ENCODE results near the gene NIPA2.

NIPA2 gene

GRCh38 chr15:22883196-22883595 is 44.7 kb downstream of the NIPA2 start:
- H3K27me3 ChIP-seq (ENCODE audit: control insufficient read depth in 5 of 5, insufficient read depth in 4 of 5, low read length in 5 of 5): no peaks in the 10 kb centered on the region
- no peak overlapping the region for H3K4me3 ChIP-seq (ENCODE audit: low read depth in 1 of 5, low read length in 5 of 5)
- no peaks in the 10 kb centered on the region for H3K4me1 ChIP-seq (ENCODE audit: control insufficient read depth in 5 of 5, insufficient read depth in 5 of 5, low read length in 5 of 5)
- peaks cover 7 to 69% (median 61%) of the 10 kb centered on the region in 5 donors for H3K36me3 ChIP-seq (ENCODE audit: control insufficient read depth in 5 of 5, insufficient read depth in 5 of 5, low read length in 5 of 5)
- no peak overlapping the region for H3K27ac ChIP-seq (ENCODE audit: low read depth, low read length)
- H3K9ac ChIP-seq (ENCODE audit: low read length in 5 of 5): no peak overlapping the region
- H3K9me3 ChIP-seq (ENCODE audit: control insufficient read depth in 5 of 5, low read length in 5 of 5): no peaks in the 10 kb centered on the region

GRCh38 chr15:22884344-22884743 is 45.9 kb downstream of the NIPA2 start:
- H3K4me3 ChIP-seq (ENCODE audit: low read depth in 1 of 5, low read length in 5 of 5): no peak overlapping the region
- H3K27ac ChIP-seq (ENCODE audit: low read depth, low read length): no peak overlapping the region
- H3K9me3 ChIP-seq (ENCODE audit: control insufficient read depth in 5 of 5, low read length in 5 of 5): no peaks in the 10 kb centered on the region
- no peak overlapping the region for H3K9ac ChIP-seq (ENCODE audit: low read length in 5 of 5)
- H3K4me1 ChIP-seq (ENCODE audit: control insufficient read depth in 5 of 5, insufficient read depth in 5 of 5, low read length in 5 of 5): no peaks in the 10 kb centered on the region
- H3K27me3 ChIP-seq (ENCODE audit: control insufficient read depth in 5 of 5, insufficient read depth in 4 of 5, low read length in 5 of 5): no peaks in the 10 kb centered on the region
- H3K36me3 ChIP-seq (ENCODE audit: control insufficient read depth in 5 of 5, insufficient read depth in 5 of 5, low read length in 5 of 5): peaks cover 7 to 67% (median 57%) of the 10 kb centered on the region in 5 donors

- H3K36me3 ChIP-seq (ENCODE audit: control insufficient read depth in 5 of 5, insufficient read depth in 5 of 5, low read length in 5 of 5): peaks cover 7 to 66% (median 52%) of the 10 kb centered on the region in 5 donors
- no peaks in the 10 kb centered on the region for H3K27me3 ChIP-seq (ENCODE audit: control insufficient read depth in 5 of 5, insufficient read depth in 4 of 5, low read length in 5 of 5)
- no peak overlapping the region for H3K27ac ChIP-seq (ENCODE audit: low read depth, low read length)
- no peak overlapping the region for H3K4me3 ChIP-seq (ENCODE audit: low read depth in 1 of 5, low read length in 5 of 5)
- no peaks in the 10 kb centered on the region for H3K4me1 ChIP-seq (ENCODE audit: control insufficient read depth in 5 of 5, insufficient read depth in 5 of 5, low read length in 5 of 5)
- no peaks in the 10 kb centered on the region for H3K9me3 ChIP-seq (ENCODE audit: control insufficient read depth in 5 of 5, low read length in 5 of 5)
- no peak overlapping the region for H3K9ac ChIP-seq (ENCODE audit: low read length in 5 of 5)
Measured at GRCh38 chr15:22885120-22885519, 46.7 kb downstream of the NIPA2 start.

- Histone ChIP-seq H3K27me3 (ENCODE audit: control insufficient read depth in 5 of 5, insufficient read depth in 4 of 5, low read length in 5 of 5) (no peaks in the 10 kb centered on the region), H3K4me1 (ENCODE audit: control insufficient read depth in 5 of 5, insufficient read depth in 5 of 5, low read length in 5 of 5) (no peaks in the 10 kb centered on the region), H3K9ac (ENCODE audit: low read length in 5 of 5) (no peak overlapping the region), H3K9me3 (ENCODE audit: control insufficient read depth in 5 of 5, low read length in 5 of 5) (no peaks in the 10 kb centered on the region), H3K27ac (ENCODE audit: low read depth, low read length) (peak overlapping the region; percentile 24), H3K36me3 (ENCODE audit: control insufficient read depth in 5 of 5, insufficient read depth in 5 of 5, low read length in 5 of 5) (peaks cover 7 to 66% (median 48%) of the 10 kb centered on the region in 5 donors), H3K4me3 (ENCODE audit: low read depth in 1 of 5, low read length in 5 of 5) (no peak overlapping the region)
Measured at GRCh38 chr15:22887157-22887951, 48.9 kb downstream of the NIPA2 start.

GRCh38 chr15:22888120-22888859 is 49.8 kb downstream of the NIPA2 start:
- Histone ChIP-seq H3K4me3 (ENCODE audit: low read depth in 1 of 5, low read length in 5 of 5) (no peak overlapping the region), H3K9me3 (ENCODE audit: control insufficient read depth in 5 of 5, low read length in 5 of 5) (no peaks in the 10 kb centered on the region), H3K27me3 (ENCODE audit: control insufficient read depth in 5 of 5, insufficient read depth in 4 of 5, low read length in 5 of 5) (no peaks in the 10 kb centered on the region), H3K4me1 (ENCODE audit: control insufficient read depth in 5 of 5, insufficient read depth in 5 of 5, low read length in 5 of 5) (no peaks in the 10 kb centered on the region), H3K27ac (ENCODE audit: low read depth, low read length) (no peak overlapping the region), H3K9ac (ENCODE audit: low read length in 5 of 5) (no peak overlapping the region), H3K36me3 (ENCODE audit: control insufficient read depth in 5 of 5, insufficient read depth in 5 of 5, low read length in 5 of 5) (peaks cover 10 to 66% (median 47%) of the 10 kb centered on the region in 5 donors)

GRCh38 chr15:22889146-22889818 is 50.8 kb downstream of the NIPA2 start:
- Histone ChIP-seq H3K4me3 (ENCODE audit: low read depth in 1 of 5, low read length in 5 of 5) (no peak overlapping the region), H3K27ac (ENCODE audit: low read depth, low read length) (no peak overlapping the region), H3K4me1 (ENCODE audit: control insufficient read depth in 5 of 5, insufficient read depth in 5 of 5, low read length in 5 of 5) (no peaks in the 10 kb centered on the region), H3K36me3 (ENCODE audit: control insufficient read depth in 5 of 5, insufficient read depth in 5 of 5, low read length in 5 of 5) (peaks cover 10 to 73% (median 53%) of the 10 kb centered on the region in 5 donors), H3K27me3 (ENCODE audit: control insufficient read depth in 5 of 5, insufficient read depth in 4 of 5, low read length in 5 of 5) (no peaks in the 10 kb centered on the region), H3K9me3 (ENCODE audit: control insufficient read depth in 5 of 5, low read length in 5 of 5) (no peaks in the 10 kb centered on the region), H3K9ac (ENCODE audit: low read length in 5 of 5) (no peak overlapping the region)

GRCh38 chr15:22890296-22890695 is 51.8 kb downstream of the NIPA2 start:
- peaks cover 10 to 72% (median 54%) of the 10 kb centered on the region in 5 donors for H3K36me3 ChIP-seq (ENCODE audit: control insufficient read depth in 5 of 5, insufficient read depth in 5 of 5, low read length in 5 of 5)
- no peak overlapping the region for H3K9ac ChIP-seq (ENCODE audit: low read length in 5 of 5)
- H3K4me1 ChIP-seq (ENCODE audit: control insufficient read depth in 5 of 5, insufficient read depth in 5 of 5, low read length in 5 of 5): no peaks in the 10 kb centered on the region
- no peaks in the 10 kb centered on the region for H3K9me3 ChIP-seq (ENCODE audit: control insufficient read depth in 5 of 5, low read length in 5 of 5)
- H3K27me3 ChIP-seq (ENCODE audit: control insufficient read depth in 5 of 5, insufficient read depth in 4 of 5, low read length in 5 of 5): no peaks in the 10 kb centered on the region
- H3K27ac ChIP-seq (ENCODE audit: low read depth, low read length): no peak overlapping the region
- H3K4me3 ChIP-seq (ENCODE audit: low read depth in 1 of 5, low read length in 5 of 5): no peak overlapping the region

GRCh38 chr15:22891426-22892210 is 53.2 kb downstream of the NIPA2 start:
- Histone ChIP-seq H3K27me3 (ENCODE audit: control insufficient read depth in 5 of 5, insufficient read depth in 4 of 5, low read length in 5 of 5) (no peaks in the 10 kb centered on the region), H3K9me3 (ENCODE audit: control insufficient read depth in 5 of 5, low read length in 5 of 5) (no peaks in the 10 kb centered on the region), H3K4me1 (ENCODE audit: control insufficient read depth in 5 of 5, insufficient read depth in 5 of 5, low read length in 5 of 5) (no peaks in the 10 kb centered on the region), H3K36me3 (ENCODE audit: control insufficient read depth in 5 of 5, insufficient read depth in 5 of 5, low read length in 5 of 5) (peaks cover 8 to 80% (median 66%) of the 10 kb centered on the region in 5 donors), H3K9ac (ENCODE audit: low read length in 5 of 5) (no peak overlapping the region), H3K27ac (ENCODE audit: low read depth, low read length) (no peak overlapping the region), H3K4me3 (ENCODE audit: low read depth in 1 of 5, low read length in 5 of 5) (no peak overlapping the region)

- Histone ChIP-seq H3K36me3 (ENCODE audit: control insufficient read depth in 5 of 5, insufficient read depth in 5 of 5, low read length in 5 of 5) (peaks cover 5 to 80% (median 65%) of the 10 kb centered on the region in 5 donors), H3K27me3 (ENCODE audit: control insufficient read depth in 5 of 5, insufficient read depth in 4 of 5, low read length in 5 of 5) (no peaks in the 10 kb centered on the region), H3K9me3 (ENCODE audit: control insufficient read depth in 5 of 5, low read length in 5 of 5) (no peaks in the 10 kb centered on the region), H3K27ac (ENCODE audit: low read depth, low read length) (no peak overlapping the region), H3K4me3 (ENCODE audit: low read depth in 1 of 5, low read length in 5 of 5) (no peak overlapping the region), H3K4me1 (ENCODE audit: control insufficient read depth in 5 of 5, insufficient read depth in 5 of 5, low read length in 5 of 5) (no peaks in the 10 kb centered on the region), H3K9ac (ENCODE audit: low read length in 5 of 5) (no peak overlapping the region)
Measured at GRCh38 chr15:22892333-22892732, 53.9 kb downstream of the NIPA2 start.
